K562 (cell line): ENCODE data around the gene TNFAIP3. TPM values are rescaled to one million over a fixed set of nuclear protein-coding genes. Genes with fewer than 3 reads are reported as not detected.
A peak's percentile ranks its signal among the peaks of the same experiment; 100 is the strongest.

Experiments used
- BCOR ChIP-seq: fragments of 450-650 bp; IDR thresholded peaks from 2 replicates; pipeline ENCODE4 v1.6.1; 2016
- CREBBP ChIP-seq: IDR thresholded peaks from one replicate; pipeline ENCODE4 v1.6.1; 2012; ENCODE audit warnings: low read depth, mild to moderate bottlenecking, control low read depth, inconsistent platforms, low read length
- GATAD2A ChIP-seq: fragments of 450-650 bp; IDR thresholded peaks from 2 replicates; pipeline ENCODE4 v1.6.1; 2017
- HDAC8 ChIP-seq: fragments of 450-650 bp; IDR thresholded peaks from 2 replicates; pipeline ENCODE4 v1.6.1; 2016; ENCODE audit warnings: mild to moderate bottlenecking, missing genetic modification characterization, moderate library complexity, missing compliant biosample characterization
- LCOR ChIP-seq: sonication (generic); formaldehyde crosslinking; IDR thresholded peaks from 2 replicates; pipeline ENCODE4 v1.8.0; 2022; ENCODE audit warnings: mild to moderate bottlenecking, missing genetic modification reagents
- MECOM ChIP-seq: fragments of 250-450 bp; sonication (Bioruptor Pico); IDR thresholded peaks from 2 replicates; pipeline ENCODE4 v1.8.0; 2022; ENCODE audit warnings: inconsistent platforms
- MTA2 ChIP-seq: fragments of 450-650 bp; IDR thresholded peaks from 2 replicates; pipeline ENCODE4 v1.6.1; 2016; ENCODE audit warnings: low read depth
- RBFOX2 ChIP-seq: fragments of 200-400 bp; formaldehyde crosslinking; IDR thresholded peaks from 2 replicates; pipeline ENCODE4 v1.6.1; 2017; ENCODE audit warnings: low read depth, mild to moderate bottlenecking, low read length, moderate library complexity
- SREBF2 ChIP-seq: sonication (generic); formaldehyde crosslinking; IDR thresholded peaks from 2 replicates; pipeline ENCODE4 v1.4.0; 2020; ENCODE audit warnings: mild to moderate bottlenecking, missing genetic modification reagents
- SRSF9 ChIP-seq: fragments of 200-400 bp; formaldehyde crosslinking; IDR thresholded peaks from 2 replicates; pipeline ENCODE4 v1.6.1; 2017; ENCODE audit warnings: low read depth, low read length, borderline replicate concordance
- STAT5A ChIP-seq: IDR thresholded peaks from 2 replicates; pipeline ENCODE4 v1.6.1; 2012; ENCODE audit warnings: low read length, inconsistent platforms, borderline replicate concordance
- TGIF2 ChIP-seq: sonication (generic); formaldehyde crosslinking; IDR thresholded peaks from 2 replicates; pipeline ENCODE4 v1.8.1; 2022; ENCODE audit warnings: mild to moderate bottlenecking, missing genetic modification reagents, moderate library complexity
- ZNF133 ChIP-seq: fragments of 250-450 bp; sonication (Bioruptor Pico); IDR thresholded peaks from 2 replicates; pipeline ENCODE4 v1.4.0; 2020; ENCODE audit warnings: mild to moderate bottlenecking
- ZNF24 ChIP-seq: fragments of 450-650 bp; IDR thresholded peaks from 2 replicates; pipeline ENCODE4 v1.6.1; 2016
- ZNF444 ChIP-seq: fragments of 250-450 bp; sonication (Bioruptor Pico); IDR thresholded peaks from 2 replicates; pipeline ENCODE4 v1.4.0; 2020; ENCODE audit warnings: mild to moderate bottlenecking, moderate library complexity
- polyA plus RNA-seq, 8 experiments: library from polyadenylated mRNA; depleted of rRNA in 4 of 8; stranded (reverse) in 5 of 8; unstranded in 3 of 8; fragments of >200 nt; fragmentation: Nextera tagmentation in 2 of 8; fragmentation: Illumina TruSeq in 1 of 8; extraction: Ambion mirVana in 2 of 8; extraction: Trizol in 1 of 8; gene quantifications; 2 replicates each; pipeline versions ENCODE4 v1.2.1 to v1.2.3, GENCODE V29; 2011 to 2014; ENCODE audit warnings: inconsistent platforms in 1 of 8, missing spikeins in 1 of 8
- total RNA-seq, 7 experiments: library from RNA; depleted of rRNA in 6 of 7; stranded (reverse); fragments of >200 nt in 6 of 7; fragmentation: Illumina TruSeq in 2 of 7; extraction: Trizol in 2 of 7; gene quantifications; 2 replicates each; pipeline versions ENCODE4 v1.2.1 to v1.2.3, GENCODE V29; 2011 to 2021; ENCODE audit warnings: low replicate concordance in 1 of 7
- TF ChIP-seq, protein P1 (sequence below): sonication (generic); formaldehyde crosslinking; IDR thresholded peaks from 2 replicates; pipeline ENCODE4 v1.8.0; 2023; ENCODE audit warnings: missing genetic modification reagents, mild to moderate bottlenecking, borderline replicate concordance
- TF ChIP-seq, protein P2 (sequence below): fragments of 250-450 bp; sonication (Bioruptor Pico); IDR thresholded peaks from 2 replicates; pipeline ENCODE4 v1.4.0; 2020; ENCODE audit warnings: mild to moderate bottlenecking, moderate library complexity
- TF ChIP-seq, protein P3 (sequence below): fragments of 250-450 bp; sonication (Bioruptor Pico); IDR thresholded peaks from 2 replicates; pipeline ENCODE4 v1.8.0; 2022; ENCODE audit warnings: moderate library complexity, mild to moderate bottlenecking, inconsistent platforms

TNFAIP3 gene
- total and polyA plus RNA-seq, 9 of the 15 experiments (the other 6 are each of a cell fraction or from before 2014, with no cell fraction given): 0.79 to 17.0 (median 6.4) TPM

DNA sequence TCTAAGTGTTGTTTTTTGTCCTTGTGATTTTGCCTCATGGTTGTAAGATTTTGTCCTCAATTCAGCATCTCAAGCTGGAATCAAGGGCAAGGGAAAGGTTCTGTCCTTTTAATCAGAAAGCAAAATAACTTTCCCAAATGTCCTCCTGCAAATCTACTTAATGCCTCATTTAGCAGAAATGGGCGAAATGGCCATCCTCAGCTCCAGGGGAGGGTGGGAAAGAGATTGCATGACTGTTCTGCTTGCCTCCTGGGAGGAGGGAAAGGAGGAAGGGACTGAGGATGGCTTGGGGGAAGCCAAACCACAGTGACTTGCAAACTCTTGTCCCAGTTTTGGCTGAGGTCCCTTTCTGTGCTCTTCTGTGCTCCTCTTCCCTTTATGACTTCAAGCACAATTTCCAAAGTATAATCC is 43.4 kb downstream of the TNFAIP3 start (continued):
- TF ChIP-seq TGIF2 (CRISPR knock-in tag) (no peak), GATAD2A (peak; percentile 82; the same call in 1 of the 2 replicates), SREBF2 (CRISPR knock-in tag) (no peak), STAT5A (peak; percentile 43; the same call in 1 of the 2 replicates), MECOM (CRISPR knock-in tag) (no peak), SRSF9 (no peak), ZNF444 (CRISPR knock-in tag) (no peak), ZNF24 (0 out of 2 replicates have a peak, but pooled peaks have one; percentile 51), HDAC8 (peak; percentile 64; the same call in 1 of the 2 replicates), BCOR (no peak), CREBBP (no peak), MTA2 (peak; percentile 48), ZNF133 (0 out of 2 replicates have a peak, but pooled peaks have one; percentile 79), LCOR (CRISPR knock-in tag) (peak; percentile 81; the same call in 1 of the 2 replicates), RBFOX2 (peak; percentile 55; the same call in 1 of the 2 replicates)
- TF ChIP-seq, protein P1, sequence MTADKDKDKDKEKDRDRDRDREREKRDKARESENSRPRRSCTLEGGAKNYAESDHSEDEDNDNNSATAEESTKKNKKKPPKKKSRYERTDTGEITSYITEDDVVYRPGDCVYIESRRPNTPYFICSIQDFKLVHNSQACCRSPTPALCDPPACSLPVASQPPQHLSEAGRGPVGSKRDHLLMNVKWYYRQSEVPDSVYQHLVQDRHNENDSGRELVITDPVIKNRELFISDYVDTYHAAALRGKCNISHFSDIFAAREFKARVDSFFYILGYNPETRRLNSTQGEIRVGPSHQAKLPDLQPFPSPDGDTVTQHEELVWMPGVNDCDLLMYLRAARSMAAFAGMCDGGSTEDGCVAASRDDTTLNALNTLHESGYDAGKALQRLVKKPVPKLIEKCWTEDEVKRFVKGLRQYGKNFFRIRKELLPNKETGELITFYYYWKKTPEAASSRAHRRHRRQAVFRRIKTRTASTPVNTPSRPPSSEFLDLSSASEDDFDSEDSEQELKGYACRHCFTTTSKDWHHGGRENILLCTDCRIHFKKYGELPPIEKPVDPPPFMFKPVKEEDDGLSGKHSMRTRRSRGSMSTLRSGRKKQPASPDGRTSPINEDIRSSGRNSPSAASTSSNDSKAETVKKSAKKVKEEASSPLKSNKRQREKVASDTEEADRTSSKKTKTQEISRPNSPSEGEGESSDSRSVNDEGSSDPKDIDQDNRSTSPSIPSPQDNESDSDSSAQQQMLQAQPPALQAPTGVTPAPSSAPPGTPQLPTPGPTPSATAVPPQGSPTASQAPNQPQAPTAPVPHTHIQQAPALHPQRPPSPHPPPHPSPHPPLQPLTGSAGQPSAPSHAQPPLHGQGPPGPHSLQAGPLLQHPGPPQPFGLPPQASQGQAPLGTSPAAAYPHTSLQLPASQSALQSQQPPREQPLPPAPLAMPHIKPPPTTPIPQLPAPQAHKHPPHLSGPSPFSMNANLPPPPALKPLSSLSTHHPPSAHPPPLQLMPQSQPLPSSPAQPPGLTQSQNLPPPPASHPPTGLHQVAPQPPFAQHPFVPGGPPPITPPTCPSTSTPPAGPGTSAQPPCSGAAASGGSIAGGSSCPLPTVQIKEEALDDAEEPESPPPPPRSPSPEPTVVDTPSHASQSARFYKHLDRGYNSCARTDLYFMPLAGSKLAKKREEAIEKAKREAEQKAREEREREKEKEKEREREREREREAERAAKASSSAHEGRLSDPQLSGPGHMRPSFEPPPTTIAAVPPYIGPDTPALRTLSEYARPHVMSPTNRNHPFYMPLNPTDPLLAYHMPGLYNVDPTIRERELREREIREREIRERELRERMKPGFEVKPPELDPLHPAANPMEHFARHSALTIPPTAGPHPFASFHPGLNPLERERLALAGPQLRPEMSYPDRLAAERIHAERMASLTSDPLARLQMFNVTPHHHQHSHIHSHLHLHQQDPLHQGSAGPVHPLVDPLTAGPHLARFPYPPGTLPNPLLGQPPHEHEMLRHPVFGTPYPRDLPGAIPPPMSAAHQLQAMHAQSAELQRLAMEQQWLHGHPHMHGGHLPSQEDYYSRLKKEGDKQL: no peak
- TF ChIP-seq, protein P2, sequence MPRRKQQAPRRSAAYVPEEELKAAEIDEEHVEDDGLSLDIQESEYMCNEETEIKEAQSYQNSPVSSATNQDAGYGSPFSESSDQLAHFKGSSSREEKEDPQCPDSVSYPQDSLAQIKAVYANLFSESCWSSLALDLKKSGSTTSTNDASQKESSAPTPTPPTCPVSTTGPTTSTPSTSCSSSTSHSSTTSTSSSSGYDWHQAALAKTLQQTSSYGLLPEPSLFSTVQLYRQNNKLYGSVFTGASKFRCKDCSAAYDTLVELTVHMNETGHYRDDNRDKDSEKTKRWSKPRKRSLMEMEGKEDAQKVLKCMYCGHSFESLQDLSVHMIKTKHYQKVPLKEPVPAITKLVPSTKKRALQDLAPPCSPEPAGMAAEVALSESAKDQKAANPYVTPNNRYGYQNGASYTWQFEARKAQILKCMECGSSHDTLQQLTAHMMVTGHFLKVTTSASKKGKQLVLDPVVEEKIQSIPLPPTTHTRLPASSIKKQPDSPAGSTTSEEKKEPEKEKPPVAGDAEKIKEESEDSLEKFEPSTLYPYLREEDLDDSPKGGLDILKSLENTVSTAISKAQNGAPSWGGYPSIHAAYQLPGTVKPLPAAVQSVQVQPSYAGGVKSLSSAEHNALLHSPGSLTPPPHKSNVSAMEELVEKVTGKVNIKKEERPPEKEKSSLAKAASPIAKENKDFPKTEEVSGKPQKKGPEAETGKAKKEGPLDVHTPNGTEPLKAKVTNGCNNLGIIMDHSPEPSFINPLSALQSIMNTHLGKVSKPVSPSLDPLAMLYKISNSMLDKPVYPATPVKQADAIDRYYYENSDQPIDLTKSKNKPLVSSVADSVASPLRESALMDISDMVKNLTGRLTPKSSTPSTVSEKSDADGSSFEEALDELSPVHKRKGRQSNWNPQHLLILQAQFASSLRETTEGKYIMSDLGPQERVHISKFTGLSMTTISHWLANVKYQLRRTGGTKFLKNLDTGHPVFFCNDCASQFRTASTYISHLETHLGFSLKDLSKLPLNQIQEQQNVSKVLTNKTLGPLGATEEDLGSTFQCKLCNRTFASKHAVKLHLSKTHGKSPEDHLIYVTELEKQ (CRISPR knock-in tag): peak; percentile 60; the same call in 1 of the 2 replicates
- TF ChIP-seq, protein P3, sequence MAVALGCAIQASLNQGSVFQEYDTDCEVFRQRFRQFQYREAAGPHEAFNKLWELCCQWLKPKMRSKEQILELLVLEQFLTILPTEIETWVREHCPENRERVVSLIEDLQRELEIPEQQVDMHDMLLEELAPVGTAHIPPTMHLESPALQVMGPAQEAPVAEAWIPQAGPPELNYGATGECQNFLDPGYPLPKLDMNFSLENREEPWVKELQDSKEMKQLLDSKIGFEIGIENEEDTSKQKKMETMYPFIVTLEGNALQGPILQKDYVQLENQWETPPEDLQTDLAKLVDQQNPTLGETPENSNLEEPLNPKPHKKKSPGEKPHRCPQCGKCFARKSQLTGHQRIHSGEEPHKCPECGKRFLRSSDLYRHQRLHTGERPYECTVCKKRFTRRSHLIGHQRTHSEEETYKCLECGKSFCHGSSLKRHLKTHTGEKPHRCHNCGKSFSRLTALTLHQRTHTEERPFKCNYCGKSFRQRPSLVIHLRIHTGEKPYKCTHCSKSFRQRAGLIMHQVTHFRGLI: peak; percentile 77; the same call in 1 of the 2 replicates
